GM23338 (cell line): ENCODE measurements around the gene LRRC17. TPM values are rescaled to one million over a fixed set of nuclear protein-coding genes. Genes with fewer than 3 reads are reported as not detected.

Experiments
- ATAC-seq: fragments of 200-7000 bp; cut with Tn5 transposase; 3 replicates; pipeline ENCODE4 v1.9.1; 2020
- DNase-seq: peaks from one replicate; pipeline ENCODE4 v3.0.0-alpha.2; 2015; ENCODE audit warnings: low spot score
- H2AFZ ChIP-seq: fragments of 200-600 bp; sonication (generic); 2 replicates; pipeline ENCODE4 v1.8.0; 2016; ENCODE audit warnings: antibody characterized with exemption, mild to moderate bottlenecking, moderate library complexity
- H3F3A ChIP-seq: fragments of 200-600 bp; sonication (generic); replicated peaks from 2 replicates; pipeline ENCODE4 v1.8.0; 2017; ENCODE audit warnings: antibody characterized with exemption, mixed run types, low read depth
- H3K27ac ChIP-seq: fragments of 200-600 bp; sonication (generic); 2 replicates; pipeline ENCODE4 v1.6.1; 2016; ENCODE audit warnings: low read depth
- H3K27me3 ChIP-seq: fragments of 200-600 bp; sonication (generic); 2 replicates; pipeline ENCODE4 v1.8.0; 2016; ENCODE audit warnings: mild to moderate bottlenecking, mixed run types, moderate library complexity; ENCODE audit not compliant: insufficient read depth
- H3K36me3 ChIP-seq: fragments of 200-600 bp; sonication (generic); 2 replicates; pipeline ENCODE4 v1.8.0; 2016; ENCODE audit warnings: mild to moderate bottlenecking; ENCODE audit not compliant: insufficient read depth
- H3K4me1 ChIP-seq: fragments of 200-600 bp; sonication (generic); 2 replicates; pipeline ENCODE4 v1.8.0; 2016; ENCODE audit warnings: mild to moderate bottlenecking, moderate library complexity; ENCODE audit not compliant: insufficient read depth
- H3K4me2 ChIP-seq: fragments of 200-600 bp; sonication (generic); 2 replicates; pipeline ENCODE4 v1.7.1; 2017; ENCODE audit warnings: mixed run types
- H3K4me3 ChIP-seq: fragments of 200-600 bp; sonication (generic); 2 replicates; pipeline ENCODE4 v1.6.1; 2016; ENCODE audit warnings: mixed run types
- H3K79me2 ChIP-seq: fragments of 200-600 bp; sonication (generic); replicated peaks from 2 replicates; pipeline ENCODE4 v1.8.0; 2017; ENCODE audit warnings: mild to moderate bottlenecking; ENCODE audit not compliant: insufficient read depth
- H3K9me2 ChIP-seq: fragments of 200-600 bp; sonication (generic); 2 replicates; pipeline ENCODE4 v1.8.0; 2017; ENCODE audit not compliant: insufficient read depth
- H4K20me1 ChIP-seq: fragments of 200-600 bp; sonication (generic); replicated peaks from 2 replicates; pipeline ENCODE4 v1.8.0; 2017; ENCODE audit warnings: mild to moderate bottlenecking; ENCODE audit not compliant: insufficient read depth
- H3K27ac Mint-ChIP-seq: 2 replicates; pipeline ENCODE4 v1.8.0; 2020; ENCODE audit warnings: inconsistent platforms, mild to moderate bottlenecking, moderate library complexity, mixed read lengths
- H3K27me3 Mint-ChIP-seq: 3 replicates; pipeline ENCODE4 v1.8.0; 2022; ENCODE audit warnings: low read depth, mild to moderate bottlenecking, moderate library complexity, mixed read lengths, inconsistent platforms; ENCODE audit not compliant: insufficient read depth, poor library complexity
- H3K36me3 Mint-ChIP-seq: 3 replicates; pipeline ENCODE4 v1.8.0; 2021; ENCODE audit warnings: low read depth, mild to moderate bottlenecking, inconsistent platforms, moderate library complexity, mixed read lengths
- H3K4me1 Mint-ChIP-seq: 3 replicates; pipeline ENCODE4 v1.8.0; 2020; ENCODE audit warnings: mild to moderate bottlenecking, inconsistent platforms, mixed read lengths
- H3K4me3 Mint-ChIP-seq: 3 replicates; pipeline ENCODE4 v1.8.0; 2021; ENCODE audit warnings: moderate library complexity, mild to moderate bottlenecking, inconsistent platforms, mixed read lengths
- H3K9me3 Mint-ChIP-seq: 3 replicates; pipeline ENCODE4 v1.8.0; 2020; ENCODE audit warnings: moderate library complexity, mild to moderate bottlenecking, inconsistent platforms, mixed read lengths
- CREB1 ChIP-seq: fragments of 250-450 bp; sonication (Bioruptor Pico); IDR thresholded peaks from 2 replicates; pipeline ENCODE4 v1.5.0; 2020; ENCODE audit warnings: low read depth, mild to moderate bottlenecking, moderate library complexity
- ETS1 ChIP-seq: IDR thresholded peaks from 2 replicates; pipeline ENCODE4 v1.6.1; 2016; ENCODE audit warnings: antibody characterized with exemption
- EZH2 ChIP-seq: fragments of 200-600 bp; sonication (generic); IDR thresholded peaks from one replicate; pipeline ENCODE4 v1.8.0; 2017; ENCODE audit warnings: antibody characterized with exemption, mild to moderate bottlenecking, low read depth; ENCODE audit not compliant: unreplicated experiment
- EZH2phosphoT487 ChIP-seq: fragments of 200-600 bp; sonication (generic); IDR thresholded peaks from one replicate; pipeline ENCODE4 v1.8.1; 2018; ENCODE audit warnings: antibody characterized with exemption; ENCODE audit not compliant: unreplicated experiment
- JUNB ChIP-seq: IDR thresholded peaks from one replicate; pipeline ENCODE4 v1.6.1; 2016; ENCODE audit warnings: antibody characterized with exemption; ENCODE audit not compliant: unreplicated experiment
- NANOG ChIP-seq: IDR thresholded peaks from 2 replicates; pipeline ENCODE4 v1.6.1; 2016; ENCODE audit warnings: antibody characterized with exemption, borderline replicate concordance
- POLR2AphosphoS5 ChIP-seq: IDR thresholded peaks from 2 replicates; pipeline ENCODE4 v1.6.1; 2016; ENCODE audit warnings: antibody characterized with exemption, low read depth
- STAT1 ChIP-seq: IDR thresholded peaks from one replicate; pipeline ENCODE4 v1.6.1; 2016; ENCODE audit warnings: antibody characterized with exemption; ENCODE audit not compliant: unreplicated experiment
- ZNF114 ChIP-seq: fragments of 250-450 bp; sonication (Bioruptor Pico); IDR thresholded peaks from 2 replicates; pipeline ENCODE4 v1.5.0; 2020; ENCODE audit warnings: mild to moderate bottlenecking, moderate library complexity
- ZNF462 ChIP-seq: fragments of 250-450 bp; sonication (Bioruptor Pico); IDR thresholded peaks from 2 replicates; pipeline ENCODE4 v1.5.0; 2020; ENCODE audit warnings: mild to moderate bottlenecking, moderate library complexity
- polyA plus RNA-seq: library from polyadenylated mRNA; unstranded; fragments of >200 nt; fragmentation: Nextera tagmentation; extraction: Ambion mirVana; gene quantifications from 2 replicates; pipeline ENCODE4 v1.2.1, GENCODE V29; 2016
- total RNA-seq: library from RNA; depleted of rRNA; stranded (reverse); fragments of >200 nt; shearing (Covaris generic); gene quantifications from 2 replicates; pipeline ENCODE4 v1.2.3, GENCODE V29; 2014

The LRRC17 gene
- total and polyA plus RNA-seq, 2 experiments from 2014 or later, result 2.8 to 3.1 TPM

GRCh38 chr7:102931757-102932156 is 19.0 kb downstream of the LRRC17 start (continued):
- TF ChIP-seq NANOG (no peak), ETS1 (no peak), CREB1 (CRISPR knock-in tag) (no peak), EZH2phosphoT487 (no peak), STAT1 (no peak)

- H3K27ac ChIP-seq, result peak overlapping the region; percentile 77
- H3K27me3 Mint-ChIP-seq, result no peaks in the 10 kb centered on the region
- no peaks in the 10 kb centered on the region for H3F3A ChIP-seq
- ATAC-seq (peak; percentile 95), DNase-seq (peak; percentile 82)
- peak overlapping the region; percentile 84 for H3K27ac Mint-ChIP-seq
- peaks cover 56% of the 10 kb centered on the region for H3K4me1 Mint-ChIP-seq
- H3K4me1 ChIP-seq, result peaks cover 55% of the 10 kb centered on the region
- peak overlapping the region; percentile 58 for H3K4me2 ChIP-seq
- H3K36me3 Mint-ChIP-seq, result no peaks in the 10 kb centered on the region
- no peaks in the 10 kb centered on the region for H3K9me2 ChIP-seq
- H3K36me3 ChIP-seq, result no peaks in the 10 kb centered on the region
- H3K4me3 ChIP-seq, result peak overlapping the region; percentile 26; the same call in 1 of the 2 replicates
- no peaks in the 10 kb centered on the region for H4K20me1 ChIP-seq
- H3K4me3 Mint-ChIP-seq, result peak overlapping the region; percentile 60
- no peaks in the 10 kb centered on the region for H3K9me3 Mint-ChIP-seq
- H3K79me2 ChIP-seq, result no peaks in the 10 kb centered on the region
- TF ChIP-seq CREB1 (CRISPR knock-in tag) (peak; percentile 72), POLR2AphosphoS5 (no peak)
- no peaks in the 10 kb centered on the region for H3K27me3 ChIP-seq
- H2AFZ ChIP-seq, result no peak overlapping the region
Measured at GRCh38 chr7:102933763-102934162, 21.0 kb downstream of the LRRC17 start.

- Mint-ChIP-seq H3K9me3 (no peaks in the 10 kb centered on the region), H3K36me3 (no peaks in the 10 kb centered on the region), H3K27ac (peak overlapping the region; percentile 84; the same call in 1 of the 2 replicates), H3K27me3 (no peaks in the 10 kb centered on the region), H3K4me1 (peaks cover 61% of the 10 kb centered on the region), H3K4me3 (peak overlapping the region; percentile 60)
- Histone ChIP-seq H3K4me3 (peak overlapping the region; percentile 26; the same call in 1 of the 2 replicates), H3F3A (no peaks in the 10 kb centered on the region), H3K9me2 (no peaks in the 10 kb centered on the region), H3K27ac (peak overlapping the region; percentile 77), H2AFZ (no peak overlapping the region), H4K20me1 (no peaks in the 10 kb centered on the region), H3K79me2 (no peaks in the 10 kb centered on the region), H3K27me3 (no peaks in the 10 kb centered on the region), H3K4me1 (peaks cover 58% of the 10 kb centered on the region), H3K4me2 (peak overlapping the region; percentile 58), H3K36me3 (no peaks in the 10 kb centered on the region)
- no peak for DNase-seq
- ATAC-seq, result no peak
- TF ChIP-seq ETS1 (no peak), JUNB (no peak), ZNF114 (CRISPR knock-in tag) (no peak), POLR2AphosphoS5 (no peak), NANOG (no peak), STAT1 (no peak), EZH2 (no peak), EZH2phosphoT487 (no peak), CREB1 (CRISPR knock-in tag) (no peak), ZNF462 (CRISPR knock-in tag) (no peak)
Measured at GRCh38 chr7:102934239-102934638, 21.4 kb downstream of the LRRC17 start.
